Pancreas (tissue), 10 donors: ENCODE results near the gene UNC13B. TPM values are rescaled to one million over a fixed set of nuclear protein-coding genes. Genes with fewer than 3 reads are reported as not detected.
"Not testable (repeated sequence)": the region's sequence is repeated elsewhere in the genome, so short reads cannot be mapped to it uniquely, and the experiment has no call there.

Experiments
- ATAC-seq, 4 donors: fragments of 200-7000 bp; cut with Tn5 transposase; one replicate each; pipeline versions ENCODE4 v1.8.0 to v1.9.1; 2020; ENCODE audit warnings: mild to moderate bottlenecking in 4 of 4, moderate library complexity in 4 of 4
- DNase-seq, 6 donors: peaks; one replicate each; pipeline ENCODE4 v3.0.0-alpha.2; 2020
- FAIRE-seq: peaks from 2 replicates; lab custom pipeline; 2012; peaks lifted over from hg19 to GRCh38; lab: Jason Lieb, UNC
- H3K27ac ChIP-seq, 4 donors: fragments of 200-600 bp; sonication (generic); 1 replicate in 3 of 4; 2 replicates in 1 of 4; pipeline versions ENCODE4 v1.5.0 to v1.8.0; 2020
- H3K27me3 ChIP-seq, 4 donors: fragments of 200-600 bp; one replicate each; pipeline ENCODE4 v1.8.0; 2021
- H3K36me3 ChIP-seq, 3 donors: fragments of 200-600 bp; sonication (generic) in 1 of 3; one replicate each; pipeline versions ENCODE4 v1.5.0 to v1.8.0; 2020 to 2021
- H3K4me1 ChIP-seq, 3 donors: fragments of 200-600 bp; one replicate each; pipeline ENCODE4 v1.8.0; 2021
- H3K4me3 ChIP-seq, 4 donors: fragments of 200-600 bp; sonication (generic) in 2 of 4; one replicate each; pipeline versions ENCODE4 v1.5.0 to v1.8.0; 2020 to 2021
- H3K9me3 ChIP-seq, 4 donors: fragments of 200-600 bp; one replicate each; pipeline ENCODE4 v1.8.0; 2021
- CTCF ChIP-seq, 4 donors: fragments of 200-600 bp; sonication (generic) in 3 of 4; IDR thresholded peaks; one replicate each; pipeline versions ENCODE4 v1.5.0 to v1.8.0; 2021; ENCODE audit warnings: antibody characterized with exemption in 4 of 4
- WGBS, 2 donors: extraction: QIAGEN DNeasy Blood & Tissue Kit; methylation state at CpG; one replicate each; pipeline ENCODE4 v1.1.7; 2013; 5-methylcytosine and 5-hydroxymethylcytosine counted together
- intact Hi-C, 3 donors: fragments of 100-400 bp; cut with DNase I; formaldehyde crosslinking; loops; one replicate each; pipeline versions ENCODE4 v1.11.1 to v1.14.2; 2022
- polyA plus RNA-seq, 2 donors: library from polyadenylated mRNA; stranded (reverse); fragments of 200-250 nt; gene quantifications; one replicate each; pipeline ENCODE4 v1.2.3, GENCODE V29; 2013
- total RNA-seq, 6 donors: library from RNA; stranded (reverse); fragmentation: NEBNext Ultra II Directional in 4 of 6; extraction: Animal tissue kit (Norgen Biotek cat#: 25700) in 4 of 6; gene quantifications; one replicate each; pipeline versions ENCODE4 v1.2.1 to v1.2.4, GENCODE V29; 2021 to 2023
- donor health status: healthy with polysubstance abuse.
- donor health status: DM: no; HTN: no; CAD: no; lungs with moderate emphysema.
- donor health status: DM: no; HTN: no; CAD: no.
- donor health status: control.
- donor health status: control.
- donor health status: Bipolar disorder and iron deficiency.
- donor health status: DM: yes; HTN: yes; CAD: no.
- donor health status: DM: no; HTN: no; CAD: no.
- donor health status: DM: no; HTN: no; CAD: no.
- donor health status: DM: yes; HTN: yes; CAD: no.

Gene UNC13B
- total and polyA plus RNA-seq, 8 donors: 13.3 to 33.8 (median 26.1) TPM

GRCh38 chr9:35135988-35136387, 25.8 kb upstream of the UNC13B start:
- WGBS, 2 donors: 83 to 86% methylated on average over 7 of the region's 7 CpGs

GRCh38 chr9:35136866-35137265, 24.9 kb upstream of the UNC13B start:
- TF ChIP-seq CTCF (IDR thresholded peaks at IDR 0.05): no peak
- H3K27ac ChIP-seq: no peak overlapping the region
- H3K27me3 ChIP-seq: no peaks in the 10 kb centered on the region
- H3K9me3 ChIP-seq: no peaks in the 10 kb centered on the region
- FAIRE-seq (no peak), DNase-seq (no peak), ATAC-seq (no peak)
- 83 to 86% methylated on average over 8 of the region's 8 CpGs for WGBS, 2 donors
- intact Hi-C loops: loop anchor here in 1 of 3 donors (10.0 kb wide), 1 partner anchor 128 kb away; no protein-coding TSS in a partner anchor
- no peaks in the 10 kb centered on the region for H3K36me3 ChIP-seq
- no peak overlapping the region for H3K4me3 ChIP-seq
- peaks cover 0 to 3% (median 0%) of the 10 kb centered on the region in 3 donors for H3K4me1 ChIP-seq

More at GRCh38 chr9:35135988-35136387, 25.8 kb upstream of the UNC13B start:
- H3K4me3 ChIP-seq: no peak overlapping the region
- H3K27ac ChIP-seq: no peak overlapping the region
- FAIRE-seq (no peak), DNase-seq (no peak), ATAC-seq (no peak)
- no peaks in the 10 kb centered on the region for H3K36me3 ChIP-seq
- no peak for TF ChIP-seq CTCF (IDR thresholded peaks at IDR 0.05)
- peaks cover 0 to 3% (median 0%) of the 10 kb centered on the region in 3 donors for H3K4me1 ChIP-seq
- intact Hi-C loops: loop anchor here in 1 of 3 donors (10.0 kb wide), 1 partner anchor 129 kb away; no protein-coding TSS in a partner anchor
- H3K9me3 ChIP-seq: no peaks in the 10 kb centered on the region
- no peaks in the 10 kb centered on the region for H3K27me3 ChIP-seq

- Histone ChIP-seq H3K4me1 (no peaks in the 10 kb centered on the region), H3K9me3 (peaks cover 0 to 5% (median 0%) of the 10 kb centered on the region in 4 donors), H3K36me3 (no peaks in the 10 kb centered on the region), H3K27me3 (no peaks in the 10 kb centered on the region), H3K27ac (no peak overlapping the region), H3K4me3 (no peak overlapping the region)
- TF ChIP-seq CTCF (IDR thresholded peaks at IDR 0.05): no peak
- 82 to 89% methylated on average over 2 of the region's 2 CpGs for WGBS, 2 donors
- DNase-seq (no peak), ATAC-seq (no peak), FAIRE-seq (no peak)
- intact Hi-C loops: no loop called here
Observed at GRCh38 chr9:35140093-35140492, 21.7 kb upstream of the UNC13B start.

- no peak overlapping the region for H3K27ac ChIP-seq
- no peak overlapping the region for H3K4me3 ChIP-seq
- 87 to 96% methylated on average over 5 of the region's 5 CpGs for WGBS, 2 donors
- intact Hi-C loops: no loop called here
- ATAC-seq: no peak
- no peaks in the 10 kb centered on the region for H3K4me1 ChIP-seq
- H3K9me3 ChIP-seq: peaks cover 0 to 5% (median 0%) of the 10 kb centered on the region in 4 donors
- TF ChIP-seq CTCF (IDR thresholded peaks at IDR 0.05): no peak
- DNase-seq: no peak
- no peak for FAIRE-seq
- no peaks in the 10 kb centered on the region for H3K36me3 ChIP-seq
- H3K27me3 ChIP-seq: no peaks in the 10 kb centered on the region
Observed at GRCh38 chr9:35142037-35142436, 19.8 kb upstream of the UNC13B start.

- 72 to 77% methylated on average over 5 of the region's 5 CpGs for WGBS, 2 donors
- DNase-seq, H3K4me1 ChIP-seq, H3K36me3 ChIP-seq, intact Hi-C loops, H3K27ac ChIP-seq, FAIRE-seq, H3K4me3 ChIP-seq, H3K9me3 ChIP-seq, H3K27me3 ChIP-seq, ATAC-seq: not testable (repeated sequence)
Observed at GRCh38 chr9:35147941-35148563, 13.8 kb upstream of the UNC13B start.
